Activated CD4-positive, alpha-beta T cell treated with anti-CD3 and anti-CD28 coated beads for 36 hours (primary cell): Measurements from ENCODE around the gene ADGRD2. TPM values are rescaled to one million over a fixed set of nuclear protein-coding genes. Genes with fewer than 3 reads are reported as not detected.

Source experiments
- ATAC-seq: fragments of 200-7000 bp; cut with Tn5 transposase; one replicate; pipeline ENCODE4 v1.10.0; 2021; ENCODE audit warnings: mild to moderate bottlenecking, moderate library complexity
- CTCF ChIA-PET: fragments of 350-600 bp; sonication (Branson Sonifier 250); formaldehyde crosslinking; loops from one replicate; lab custom pipeline; 2021; ENCODE audit warnings: antibody characterized with exemption; lab: Charles Lee
- POLR2A ChIA-PET: fragments of 350-600 bp; sonication (Branson Sonifier 250); formaldehyde crosslinking; loops from one replicate; lab custom pipeline; 2021; ENCODE audit warnings: antibody characterized with exemption, inconsistent platforms; lab: Charles Lee
- DNase-seq: peaks from one replicate; pipeline ENCODE4 v3.0.0-alpha.2; 2020
- H3K27ac Mint-ChIP-seq: one replicate; pipeline ENCODE4 v1.8.0; 2021; ENCODE audit warnings: mixed read lengths
- H3K27me3 Mint-ChIP-seq: one replicate; pipeline ENCODE4 v1.8.0; 2021; ENCODE audit warnings: mixed read lengths
- H3K36me3 Mint-ChIP-seq: one replicate; pipeline ENCODE4 v1.8.0; 2021; ENCODE audit warnings: low read depth, mixed read lengths
- H3K4me1 Mint-ChIP-seq: one replicate; pipeline ENCODE4 v1.8.0; 2021; ENCODE audit warnings: mixed read lengths
- H3K4me3 Mint-ChIP-seq: one replicate; pipeline ENCODE4 v1.8.0; 2021; ENCODE audit warnings: mild to moderate bottlenecking, moderate library complexity, mixed read lengths
- H3K9me3 Mint-ChIP-seq: one replicate; pipeline ENCODE4 v1.8.0; 2021; ENCODE audit warnings: low read depth, mixed read lengths
- intact Hi-C, 2 experiments: fragments of 100-400 bp; cut with DNase I in 1 of 2; cut with micrococcal nuclease in 1 of 2; formaldehyde crosslinking; loops; one replicate each; pipeline versions ENCODE4 v1.14.2 to v1.15.1; 2022 to 2024; cut with DNase I, micrococcal nuclease
- total RNA-seq, 2 experiments: library from RNA; stranded (reverse); gene quantifications; one replicate each; pipeline ENCODE4 v1.2.3, GENCODE V29; 2021

Gene ADGRD2
- total RNA-seq, 2 experiments from 2014 or later, result not detected

DNA sequence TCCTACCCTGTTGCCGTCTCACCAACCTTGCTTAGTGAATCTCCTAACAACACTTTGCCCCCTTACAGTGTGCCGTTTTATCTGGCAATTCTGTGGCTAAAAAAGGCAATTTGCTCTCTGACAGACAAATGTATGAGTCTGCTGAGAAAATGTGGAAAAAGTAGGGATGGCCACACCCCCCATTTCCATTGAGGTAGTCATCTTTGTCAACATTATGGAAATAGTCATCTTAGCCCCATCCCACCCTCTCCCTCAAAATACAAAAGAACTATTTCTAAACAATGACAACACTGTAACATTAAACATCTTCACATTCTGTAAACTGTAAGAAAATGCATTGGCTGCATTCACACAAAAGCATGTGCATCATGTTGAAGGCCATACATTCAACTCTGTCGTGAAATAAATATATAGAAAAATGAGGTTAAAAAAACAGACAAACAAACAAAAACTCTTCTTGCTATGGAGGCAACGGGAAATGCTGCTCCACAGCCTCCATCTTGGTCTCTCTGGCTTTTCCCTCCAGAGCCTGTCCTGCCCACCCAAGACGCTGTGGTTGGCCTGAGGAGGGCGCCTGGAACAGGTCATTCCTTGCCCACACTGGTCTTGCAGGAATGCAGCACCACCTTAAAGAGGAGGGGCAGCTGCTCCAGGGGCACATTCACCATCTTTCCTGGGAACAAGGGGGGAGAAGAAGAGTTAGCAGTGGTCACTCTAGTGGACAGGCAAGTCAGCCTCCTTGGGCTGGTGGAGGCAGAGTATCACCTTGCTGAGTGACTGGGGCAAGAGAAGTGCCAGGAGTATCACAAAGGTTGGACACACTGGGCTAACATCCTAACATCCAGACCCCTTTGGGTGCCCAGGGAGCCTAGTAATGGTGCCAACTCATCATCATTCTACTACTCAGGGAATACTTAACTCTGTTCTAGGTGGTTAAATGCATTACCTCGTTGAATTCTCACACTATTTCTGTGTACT, 72.2 kb downstream of the ADGRD2 start:
- H3K4me1 Mint-ChIP-seq, result no peaks in the 10 kb centered on the region
- no peak overlapping the region for H3K27ac Mint-ChIP-seq
- DNase-seq, result no peak
- POLR2A ChIA-PET, result no interaction called here
- no peaks in the 10 kb centered on the region for H3K9me3 Mint-ChIP-seq
- H3K4me3 Mint-ChIP-seq, result no peak overlapping the region
- H3K36me3 Mint-ChIP-seq, result no peaks in the 10 kb centered on the region
- CTCF ChIA-PET, result no interaction called here
- peaks cover 5% of the 10 kb centered on the region for H3K27me3 Mint-ChIP-seq
- intact Hi-C loops, result no loop called here
- ATAC-seq, result no peak

DNA sequence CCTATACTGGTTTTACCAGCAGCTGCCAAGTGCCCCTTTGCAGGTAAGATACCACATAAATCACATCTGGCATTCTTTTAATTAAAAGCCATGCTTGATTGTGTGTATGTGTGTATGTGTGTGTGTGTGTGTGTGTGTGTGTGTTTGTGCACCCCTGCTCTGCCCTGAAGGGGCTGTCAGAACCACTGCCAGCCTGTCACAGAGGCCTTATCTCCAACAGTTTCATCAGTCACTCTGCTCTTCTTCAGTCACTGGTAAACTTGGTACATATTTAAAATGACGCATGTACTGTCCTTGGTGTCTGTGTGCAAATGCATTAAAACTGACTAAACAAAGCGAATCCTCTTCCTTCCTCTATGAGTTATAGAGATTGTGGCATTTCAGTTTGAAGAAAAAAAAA, 75.9 kb downstream of the ADGRD2 start:
- ChIA-PET POLR2A (no interaction called here), CTCF (no interaction called here)

DNA sequence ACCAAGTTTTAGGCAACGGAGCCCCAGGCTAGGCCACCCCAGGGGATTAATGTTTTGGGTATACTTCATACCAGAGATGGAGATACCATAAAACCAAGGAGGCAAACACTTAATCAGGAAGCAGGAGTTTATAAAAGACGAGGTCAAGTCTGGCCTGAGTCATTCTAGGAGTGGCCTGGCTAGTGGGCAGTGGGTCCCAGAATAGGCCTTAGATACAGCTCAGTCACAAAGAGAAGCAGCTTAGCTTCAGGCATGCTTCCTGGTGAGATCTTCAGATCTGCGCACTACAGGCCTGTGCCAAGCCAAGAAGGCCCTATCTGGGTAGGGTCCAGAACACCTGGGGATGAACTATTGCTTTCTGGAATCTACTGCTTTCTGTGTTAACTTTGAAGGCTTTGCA, 77.5 kb downstream of the ADGRD2 start:
- no peak overlapping the region for H3K4me3 Mint-ChIP-seq
- H3K27ac Mint-ChIP-seq, result no peak overlapping the region
- no peaks in the 10 kb centered on the region for H3K4me1 Mint-ChIP-seq
- ChIA-PET CTCF (interaction anchor here (1.2 kb wide), 1 partner anchor 9 kb away, joined by 7 read pairs; no protein-coding TSS in a partner anchor), POLR2A (no interaction called here)
- no peaks in the 10 kb centered on the region for H3K9me3 Mint-ChIP-seq
- DNase-seq, result no peak
- ATAC-seq, result no peak
- intact Hi-C loops, result no loop called here
- no peaks in the 10 kb centered on the region for H3K36me3 Mint-ChIP-seq
- no peaks in the 10 kb centered on the region for H3K27me3 Mint-ChIP-seq

More for the DNA sequence above, 75.9 kb downstream of the ADGRD2 start:
- Mint-ChIP-seq H3K27ac (no peak overlapping the region), H3K27me3 (no peaks in the 10 kb centered on the region), H3K9me3 (no peaks in the 10 kb centered on the region), H3K36me3 (no peaks in the 10 kb centered on the region), H3K4me3 (no peak overlapping the region), H3K4me1 (no peaks in the 10 kb centered on the region)
- intact Hi-C loops, result no loop called here
- DNase-seq (no peak), ATAC-seq (no peak)

Other genes with a start within 250 kb of the ADGRD2 start
- gene NEK6, start 192.5 kb upstream of the ADGRD2 start, total RNA-seq, result 10 to 100 TPM in 1 of 2 experiments, 1 to 10 TPM in 1; 6.4 to 10.1 TPM
- 100 to 1,000 TPM; 143 to 164 TPM for gene PSMB7, start 35.0 kb upstream of the ADGRD2 start, total RNA-seq
- gene NR5A1, start 56.9 kb downstream of the ADGRD2 start, total RNA-seq, result not detected